MG63 (cell line): Measurements from ENCODE around the gene ASB16. TPM values are rescaled to one million over a fixed set of nuclear protein-coding genes. Genes with fewer than 3 reads are reported as not detected.
A peak's percentile ranks its signal among the peaks of the same experiment; 100 is the strongest.

Experiments
- DNase-seq: peaks from one replicate; pipeline ENCODE4 v3.0.0-alpha.2; 2020
- H3K27me3 ChIP-seq: fragments of 250-450 bp; sonication (Bioruptor Pico); 2 replicates; pipeline ENCODE4 v1.5.1; 2020; ENCODE audit warnings: mild to moderate bottlenecking, moderate library complexity
- H3K36me3 ChIP-seq: fragments of 250-450 bp; sonication (Bioruptor Pico); 2 replicates; pipeline ENCODE4 v1.5.1; 2020; ENCODE audit warnings: mild to moderate bottlenecking, moderate library complexity
- H3K4me3 ChIP-seq: fragments of 250-450 bp; sonication (Bioruptor Pico); 2 replicates; pipeline ENCODE4 v1.5.1; 2020; ENCODE audit warnings: mild to moderate bottlenecking, moderate library complexity
- H3K9me3 ChIP-seq: fragments of 250-450 bp; sonication (Bioruptor Pico); 2 replicates; pipeline ENCODE4 v1.5.1; 2020; ENCODE audit warnings: mild to moderate bottlenecking, moderate library complexity
- total RNA-seq: library from RNA; depleted of rRNA; stranded (reverse); fragments of >200 nt; shearing (Covaris generic); gene quantifications from 2 replicates; pipeline ENCODE4 v1.2.3, GENCODE V29; 2014; ENCODE audit warnings: low replicate concordance

ASB16 gene
- total RNA-seq, 1 experiment from 2014 or later = not detected

GRCh38 chr17:44197980-44198720 is 27.6 kb downstream of the ASB16 start:
- no peaks in the 10 kb centered on the region for H3K27me3 ChIP-seq
- no peaks in the 10 kb centered on the region for H3K9me3 ChIP-seq
- peak overlapping the region; percentile 70 for H3K4me3 ChIP-seq
- H3K36me3 ChIP-seq = peaks cover 46% of the 10 kb centered on the region
- peak; percentile 58 for DNase-seq

GRCh38 chr17:44198721-44199552 is 28.4 kb downstream of the ASB16 start:
- peaks cover 39% of the 10 kb centered on the region for H3K36me3 ChIP-seq
- no peaks in the 10 kb centered on the region for H3K9me3 ChIP-seq
- peak; percentile 66 for DNase-seq
- H3K4me3 ChIP-seq = peak overlapping the region; percentile 70
- H3K27me3 ChIP-seq = no peaks in the 10 kb centered on the region

DNA sequence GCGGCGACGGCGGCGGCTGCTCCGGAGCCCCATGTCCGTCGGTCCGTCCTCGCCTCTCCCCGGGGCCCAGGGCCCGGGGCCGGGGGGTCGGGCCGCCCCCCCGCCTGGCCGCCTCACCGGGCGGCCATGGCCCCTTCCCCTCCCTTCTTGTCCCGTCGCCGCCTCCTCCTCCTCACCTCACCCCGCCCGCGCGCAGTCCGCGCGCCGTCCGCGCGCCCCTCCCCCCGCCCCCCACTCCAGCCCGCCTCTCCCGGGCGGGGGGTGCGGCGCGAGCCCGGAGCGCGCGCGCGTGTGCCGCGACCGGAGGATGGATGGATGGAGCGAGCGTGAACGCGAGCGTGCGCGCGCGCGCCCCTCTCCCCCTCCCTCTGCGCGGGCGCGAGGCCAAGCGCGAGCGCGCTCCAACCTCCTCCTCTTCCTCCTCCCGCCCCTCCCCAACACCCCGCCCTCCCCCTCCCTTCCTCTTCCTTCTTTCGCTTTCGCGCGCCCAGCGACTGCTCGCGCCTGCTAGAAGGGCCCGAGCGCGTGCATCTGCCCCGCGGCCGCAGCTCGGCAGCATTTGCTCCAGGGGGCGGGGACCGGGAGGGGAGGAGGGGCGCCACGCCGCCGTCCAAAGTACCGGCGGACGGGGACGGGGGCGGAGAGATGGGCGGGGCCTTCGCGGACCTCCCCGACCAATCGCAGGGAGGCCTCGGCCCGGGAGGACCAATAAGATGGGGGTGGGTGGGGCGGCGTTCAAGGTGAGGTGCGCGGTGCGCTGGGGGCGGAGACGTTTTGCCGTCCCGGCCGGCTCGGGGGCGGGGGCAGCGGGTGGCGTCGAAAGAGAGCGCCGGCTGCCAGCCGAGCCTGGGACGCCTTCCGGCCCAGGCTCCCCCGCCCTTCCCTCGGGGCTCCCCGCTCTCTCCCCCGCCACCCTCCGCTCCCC is 29.3 kb downstream of the ASB16 start, which contains the start of gene ATXN7L3:
TSS of gene ATXN7L3 (minus strand) at position 332 of the 925 bp plus-strand sequence. CDS start 1,814 bp downstream, outside the sequence.
- Histone ChIP-seq H3K9me3 (no peaks in the 10 kb centered on the region), H3K27me3 (no peaks in the 10 kb centered on the region), H3K36me3 (peaks cover 30% of the 10 kb centered on the region), H3K4me3 (peak within 1 kb of the TSS; percentile 70)
- peak; percentile 100 for DNase-seq

- no peak for DNase-seq
- no peaks in the 10 kb centered on the region for H3K27me3 ChIP-seq
- H3K9me3 ChIP-seq = no peaks in the 10 kb centered on the region
- H3K36me3 ChIP-seq = peaks cover 22% of the 10 kb centered on the region
- peak overlapping the region; percentile 70 for H3K4me3 ChIP-seq
Measured at GRCh38 chr17:44200478-44201155, 30.1 kb downstream of the ASB16 start.

GRCh38 chr17:44202756-44203155 is 32.3 kb downstream of the ASB16 start:
- Histone ChIP-seq H3K4me3 (no peak overlapping the region), H3K27me3 (no peaks in the 10 kb centered on the region), H3K9me3 (no peaks in the 10 kb centered on the region), H3K36me3 (peaks cover 14% of the 10 kb centered on the region)
- DNase-seq = peak; percentile 70

DNA sequence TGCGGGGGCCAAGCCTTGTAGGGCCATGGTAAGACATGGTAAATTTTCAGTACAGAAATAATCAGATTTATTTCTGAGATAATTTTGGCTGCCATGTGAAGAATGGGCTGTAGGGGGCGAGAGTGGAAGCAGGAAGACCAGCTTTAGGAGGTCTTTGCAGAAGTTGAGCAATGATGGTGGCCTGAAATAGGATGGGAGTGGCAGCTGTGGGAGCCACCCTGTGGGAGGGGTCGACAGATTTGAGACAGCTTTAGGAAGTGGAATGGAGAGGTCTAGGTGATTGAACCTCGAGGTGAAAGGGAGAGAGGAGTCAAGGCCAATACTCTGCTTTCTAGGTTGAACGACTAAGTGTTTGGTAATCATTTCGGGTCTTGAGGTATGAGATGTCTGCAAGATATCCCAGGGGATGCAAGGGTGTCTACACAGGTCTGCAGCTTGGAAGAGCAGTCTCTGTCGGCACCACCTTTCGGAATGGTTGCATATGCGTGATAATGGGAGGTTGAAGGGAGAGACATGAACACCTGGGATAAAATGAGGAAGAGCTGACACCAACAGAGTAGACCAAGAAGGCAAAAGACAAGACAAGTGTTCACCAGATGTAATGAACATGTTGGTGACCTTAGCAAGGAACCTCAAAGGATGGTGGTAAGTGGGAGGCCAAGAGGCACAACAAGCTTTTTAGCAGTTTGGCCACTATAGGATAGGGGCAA is 33.4 kb downstream of the ASB16 start:
- Histone ChIP-seq H3K4me3 (no peak overlapping the region), H3K9me3 (no peaks in the 10 kb centered on the region), H3K27me3 (no peaks in the 10 kb centered on the region), H3K36me3 (peaks cover 20% of the 10 kb centered on the region)
- DNase-seq = peak; percentile 41

DNA sequence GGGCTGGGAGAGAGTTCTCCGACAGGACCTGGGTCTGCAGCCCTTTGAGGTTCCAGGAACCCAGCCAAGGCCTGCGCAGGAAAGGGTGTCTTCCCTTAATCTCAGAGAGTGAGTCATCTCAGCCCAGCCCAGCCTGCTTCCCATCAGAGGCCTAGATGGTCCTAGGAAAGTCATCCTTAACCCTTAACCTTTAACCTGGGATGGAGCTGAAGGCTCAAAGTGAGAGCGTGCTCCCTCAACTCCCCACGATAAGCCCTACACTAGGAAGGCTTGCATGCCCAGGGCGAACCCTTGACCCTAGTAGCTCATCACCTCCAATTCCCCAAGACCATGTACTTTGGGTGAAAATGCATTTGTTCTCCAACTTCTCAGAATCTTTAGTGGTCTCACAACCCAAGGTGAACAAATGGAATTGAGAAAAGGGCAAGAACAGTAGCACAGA is 34.0 kb downstream of the ASB16 start:
- Histone ChIP-seq H3K27me3 (no peaks in the 10 kb centered on the region), H3K4me3 (no peak overlapping the region), H3K36me3 (peaks cover 25% of the 10 kb centered on the region), H3K9me3 (no peaks in the 10 kb centered on the region)
- peak; percentile 86 for DNase-seq

GRCh38 chr17:44205962-44206824 is 35.7 kb downstream of the ASB16 start:
- Histone ChIP-seq H3K9me3 (no peaks in the 10 kb centered on the region), H3K27me3 (no peaks in the 10 kb centered on the region), H3K4me3 (no peak overlapping the region), H3K36me3 (peaks cover 39% of the 10 kb centered on the region)
- no peak for DNase-seq

DNA sequence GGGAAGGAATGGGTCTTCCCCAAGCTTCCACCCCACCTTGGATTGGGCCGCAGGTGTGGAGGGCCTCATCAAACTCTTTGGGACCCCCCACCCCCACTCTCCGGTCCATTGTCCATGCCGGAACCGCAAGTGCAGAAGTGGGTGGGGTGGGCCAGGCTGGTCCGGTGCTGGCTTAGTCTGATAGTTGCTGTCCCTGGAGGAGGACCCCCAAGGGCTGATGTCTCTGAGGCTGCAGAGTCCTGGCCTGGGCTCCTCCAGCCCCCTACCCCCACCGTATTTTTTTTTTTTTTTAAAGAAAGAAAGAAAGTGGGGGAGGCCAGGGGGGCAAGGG is 36.3 kb downstream of the ASB16 start:
- Histone ChIP-seq H3K36me3 (peaks cover 45% of the 10 kb centered on the region), H3K9me3 (no peaks in the 10 kb centered on the region)
- DNase-seq = no peak

GRCh38 chr17:44207319-44207718 is 36.8 kb downstream of the ASB16 start:
- no peaks in the 10 kb centered on the region for H3K9me3 ChIP-seq
- no peaks in the 10 kb centered on the region for H3K27me3 ChIP-seq
- DNase-seq = no peak
- H3K36me3 ChIP-seq = peaks cover 47% of the 10 kb centered on the region
- H3K4me3 ChIP-seq = no peak overlapping the region

More for the DNA sequence above, 36.3 kb downstream of the ASB16 start:
- Histone ChIP-seq H3K4me3 (no peak overlapping the region), H3K27me3 (no peaks in the 10 kb centered on the region)

- no peak overlapping the region for H3K4me3 ChIP-seq
- H3K36me3 ChIP-seq = peaks cover 50% of the 10 kb centered on the region
- no peak for DNase-seq
- H3K27me3 ChIP-seq = no peaks in the 10 kb centered on the region
- H3K9me3 ChIP-seq = no peaks in the 10 kb centered on the region
Measured at GRCh38 chr17:44207743-44208142, 37.2 kb downstream of the ASB16 start.

GRCh38 chr17:44209786-44210341 is 39.4 kb downstream of the ASB16 start:
- H3K9me3 ChIP-seq = no peaks in the 10 kb centered on the region
- no peak overlapping the region for H3K4me3 ChIP-seq
- H3K36me3 ChIP-seq = peaks cover 71% of the 10 kb centered on the region
- no peak for DNase-seq
- H3K27me3 ChIP-seq = no peaks in the 10 kb centered on the region

DNA sequence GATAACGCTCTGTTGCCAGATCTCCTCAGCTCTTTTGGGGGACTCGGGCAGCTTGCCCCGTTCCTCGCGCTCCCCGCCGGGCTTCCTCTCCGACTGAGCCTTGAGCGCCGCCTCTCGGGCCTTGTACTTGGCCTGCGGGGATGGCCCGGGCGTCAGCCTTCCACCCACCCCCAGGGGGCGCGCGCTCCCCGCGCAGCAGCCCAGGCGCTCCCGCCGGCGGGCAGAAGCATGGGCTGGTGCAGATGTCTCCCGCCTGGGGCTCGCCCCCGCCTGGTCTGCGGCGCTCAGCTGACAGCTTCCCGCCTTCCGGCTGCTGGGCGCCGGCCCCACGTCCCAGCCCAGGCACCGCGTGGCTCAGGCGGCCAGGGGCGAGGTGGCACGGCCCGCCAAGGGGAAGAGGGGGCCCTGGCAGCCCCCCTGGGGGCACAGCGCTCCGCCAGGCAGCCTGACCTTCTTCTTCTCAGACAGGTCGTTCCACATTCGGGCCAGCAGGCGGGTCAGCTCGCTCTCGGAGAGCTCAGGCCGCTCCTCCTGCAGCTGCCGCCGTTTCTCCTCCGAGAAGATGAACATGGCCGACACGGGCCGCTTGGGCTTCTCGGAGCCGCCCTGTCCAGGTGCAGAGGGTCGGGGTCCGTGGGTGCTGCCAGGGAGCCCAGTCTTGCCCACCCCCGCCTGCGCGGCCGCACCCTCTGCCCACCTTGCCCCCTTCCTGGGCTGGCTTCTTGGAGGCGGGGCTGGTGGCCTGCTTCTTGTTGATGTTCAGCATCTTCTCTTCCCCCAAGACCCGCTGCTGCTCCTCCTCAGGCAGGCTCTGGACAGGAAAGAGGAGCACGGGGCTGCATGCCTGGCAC is 40.1 kb downstream of the ASB16 start:
- Histone ChIP-seq H3K27me3 (no peaks in the 10 kb centered on the region), H3K36me3 (peaks cover 78% of the 10 kb centered on the region), H3K4me3 (no peak overlapping the region), H3K9me3 (no peaks in the 10 kb centered on the region)
- no peak for DNase-seq
